GM18517 (cell line): Measurements from ENCODE around the gene CHSY1.
A peak's percentile ranks its signal among the peaks of the same experiment; 100 is the strongest.

Experiments used
- ATAC-seq: cut with Tn5 transposase; IDR thresholded peaks from one replicate; pipeline ENCODE4 v1.9.1; 2021; ENCODE audit warnings: mild to moderate bottlenecking, moderate library complexity; ENCODE audit not compliant: unreplicated experiment

Gene CHSY1

GRCh38 chr15:101267320-101268104, 15.7 kb upstream of the CHSY1 start:
- no peak for ATAC-seq

GRCh38 chr15:101266787-101267186, 14.9 kb upstream of the CHSY1 start:
- no peak for ATAC-seq

- no peak for ATAC-seq
Observed at GRCh38 chr15:101266034-101266433, 14.2 kb upstream of the CHSY1 start.

DNA sequence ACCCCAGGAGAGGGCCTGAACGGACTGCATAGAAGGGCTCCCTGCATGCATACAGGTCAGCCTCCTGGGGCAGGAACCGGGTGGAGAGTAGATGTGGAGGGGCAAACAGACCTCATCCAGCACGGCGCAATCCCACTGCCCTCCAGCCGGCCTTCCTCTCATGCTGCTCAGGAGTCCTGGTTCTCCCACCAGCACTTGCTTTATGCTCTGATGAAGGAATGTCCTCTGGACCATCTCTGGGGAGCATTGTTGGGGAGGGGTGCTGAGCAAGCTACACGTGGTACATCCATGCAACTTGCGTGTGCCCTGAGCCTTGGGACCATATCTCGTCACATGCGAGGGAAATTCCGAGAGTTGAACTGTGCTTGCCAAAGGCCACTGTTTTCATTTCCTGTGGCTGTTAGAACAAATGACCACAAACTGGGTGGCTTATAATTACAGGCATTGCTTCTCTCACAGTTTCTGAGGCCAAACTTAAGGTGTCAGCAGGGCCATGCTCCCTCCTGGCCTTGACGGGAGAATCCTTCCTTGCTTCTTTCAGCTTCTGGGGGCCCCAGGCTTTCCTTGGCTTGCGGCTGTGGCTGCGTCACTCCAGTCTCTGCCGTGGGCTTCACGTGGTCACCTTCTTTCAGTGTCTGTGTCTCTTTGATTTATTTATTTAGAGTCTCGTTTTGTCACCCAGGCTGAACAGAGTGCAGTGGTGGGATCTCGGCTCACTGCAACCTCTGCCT, 13.2 kb upstream of the CHSY1 start:
- ATAC-seq = no peak

- no peak for ATAC-seq
Observed at GRCh38 chr15:101264011-101264410, 12.2 kb upstream of the CHSY1 start.

GRCh38 chr15:101262551-101262950, 10.7 kb upstream of the CHSY1 start:
- ATAC-seq = no peak

DNA sequence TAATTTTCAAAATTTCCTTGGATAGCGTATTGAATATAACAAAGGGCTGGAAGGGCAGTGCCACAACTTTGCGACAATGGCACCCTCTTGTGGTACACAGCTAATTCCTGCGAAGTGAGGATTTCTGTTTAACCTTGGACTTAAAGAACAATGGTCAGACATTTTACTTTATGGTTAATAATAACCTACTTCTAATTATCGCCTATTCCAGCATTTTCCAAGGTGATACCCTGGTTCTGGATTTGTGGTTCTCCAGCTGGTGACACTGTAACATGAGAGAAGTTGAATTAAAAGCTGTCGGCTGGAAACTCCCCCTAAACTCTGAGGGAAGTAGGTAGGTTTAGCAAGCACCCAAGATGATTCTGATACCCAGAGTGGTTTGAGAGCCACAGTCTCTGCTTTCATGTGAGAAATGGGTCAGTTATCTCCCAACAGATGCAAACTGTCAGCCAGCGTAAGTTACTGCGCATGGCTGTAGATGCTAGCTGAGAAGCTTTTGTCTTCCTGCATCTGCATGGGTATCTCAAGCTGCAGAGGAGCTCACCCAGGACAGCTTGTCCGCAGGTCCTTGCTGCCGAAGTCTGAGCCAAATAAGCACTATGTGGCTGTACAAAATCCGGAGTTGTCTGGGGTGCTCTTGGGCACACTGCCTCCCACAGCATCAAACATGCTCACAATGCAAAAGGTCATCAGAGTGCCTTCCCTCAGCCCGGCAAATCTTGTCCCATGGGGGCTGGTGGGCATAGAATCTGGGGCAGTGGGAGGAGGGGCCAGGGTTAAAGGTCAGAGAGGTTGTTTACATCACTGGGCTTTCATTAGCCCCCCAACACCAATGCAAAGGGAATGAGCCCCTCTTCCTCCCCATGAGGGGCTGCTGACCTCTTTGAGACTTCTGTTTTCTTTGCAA, 6.6 kb upstream of the CHSY1 start:
- ATAC-seq = no peak

DNA sequence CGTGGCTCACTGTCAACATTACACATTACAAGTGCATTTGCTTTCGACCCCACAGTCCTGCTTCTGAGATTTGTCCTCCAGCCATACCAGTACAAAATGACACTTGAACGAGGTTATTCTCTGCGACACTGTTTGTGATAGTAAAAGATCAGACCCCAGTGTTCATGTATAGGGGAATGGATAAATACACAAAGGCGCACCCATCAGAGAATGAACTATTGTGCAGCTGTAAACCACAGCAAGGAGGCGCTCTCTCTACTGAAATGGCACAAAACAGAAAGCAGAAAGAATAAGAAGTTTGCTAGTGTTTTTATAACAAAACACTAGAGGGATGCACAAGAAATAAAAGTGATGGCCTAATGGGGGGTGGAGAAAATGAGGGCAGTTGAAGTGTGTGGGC, 4.9 kb upstream of the CHSY1 start:
- no peak for ATAC-seq

DNA sequence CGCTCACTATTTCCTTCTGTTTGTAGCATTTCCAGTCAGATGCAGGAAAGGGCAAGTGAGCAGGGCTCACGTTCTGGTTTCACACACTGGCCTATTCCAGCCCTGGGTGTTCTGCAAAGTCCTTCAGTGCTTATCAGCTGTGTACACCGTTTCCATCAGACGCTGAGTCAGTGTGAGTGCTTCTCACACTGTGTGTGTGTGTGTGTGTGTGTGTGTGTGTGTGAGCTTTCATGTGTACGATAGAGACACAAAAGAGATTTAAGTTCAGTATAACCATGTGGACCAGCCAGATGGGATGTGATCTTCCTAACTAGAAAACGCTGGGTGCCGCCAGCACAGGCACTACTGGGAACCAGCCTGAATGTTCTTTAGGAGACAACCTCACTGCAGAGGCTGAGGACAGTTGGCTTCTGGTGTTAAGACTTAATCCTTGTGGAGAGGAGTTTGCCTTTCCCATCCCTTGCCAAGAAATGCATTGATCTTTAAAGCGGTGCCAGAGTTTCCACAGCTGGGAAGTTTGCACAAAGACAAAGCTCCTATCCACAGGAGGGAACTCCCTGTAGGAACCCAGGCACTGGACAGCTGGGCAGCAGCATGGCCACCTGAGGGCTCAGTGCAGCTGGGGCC, 3.9 kb upstream of the CHSY1 start:
- no peak for ATAC-seq

- ATAC-seq = no peak
Observed at GRCh38 chr15:101255051-101255395, 3.2 kb upstream of the CHSY1 start.

DNA sequence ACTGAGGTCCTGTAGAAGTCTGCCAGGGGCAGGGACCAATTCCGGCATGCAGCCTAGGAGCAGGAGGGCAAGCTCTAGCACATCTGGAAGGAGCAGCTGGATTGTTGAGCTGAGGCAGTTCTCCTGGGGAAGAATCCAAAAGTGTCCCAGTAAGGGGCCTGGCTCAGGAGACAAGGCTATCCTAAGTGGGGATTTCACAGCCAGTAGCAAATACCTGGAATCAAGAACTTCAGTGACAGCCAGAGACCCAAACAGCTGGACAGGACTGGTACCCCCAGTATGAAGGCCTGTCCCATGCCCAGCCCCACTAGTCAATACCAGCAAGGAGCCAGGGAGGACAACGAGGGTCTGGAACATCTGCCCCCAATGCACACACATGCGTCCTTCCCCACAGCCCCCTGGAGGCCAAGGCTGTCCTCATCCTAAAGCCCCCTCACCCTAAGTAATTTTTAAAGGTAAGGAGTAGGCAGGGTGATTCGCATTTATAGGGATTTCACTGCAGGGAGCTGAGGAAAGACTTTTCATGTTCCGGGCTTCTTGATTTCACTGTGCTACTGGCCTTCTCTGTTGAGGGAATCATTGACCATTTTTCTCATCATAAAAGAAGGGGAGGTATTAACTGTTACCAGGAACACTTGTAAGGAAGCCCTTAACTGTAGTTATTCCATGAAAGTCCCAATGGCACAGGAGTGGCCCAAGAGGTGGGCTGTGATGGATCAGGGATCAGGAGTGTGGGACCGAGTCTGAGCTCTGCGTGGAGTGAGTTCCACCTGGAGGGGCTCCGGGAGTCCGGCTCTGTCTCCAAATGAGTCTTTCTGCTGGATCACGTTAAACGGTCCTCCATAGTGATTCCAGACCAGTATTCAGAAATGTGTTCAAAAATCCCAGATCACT, 2.6 kb upstream of the CHSY1 start:
- no peak for ATAC-seq

DNA sequence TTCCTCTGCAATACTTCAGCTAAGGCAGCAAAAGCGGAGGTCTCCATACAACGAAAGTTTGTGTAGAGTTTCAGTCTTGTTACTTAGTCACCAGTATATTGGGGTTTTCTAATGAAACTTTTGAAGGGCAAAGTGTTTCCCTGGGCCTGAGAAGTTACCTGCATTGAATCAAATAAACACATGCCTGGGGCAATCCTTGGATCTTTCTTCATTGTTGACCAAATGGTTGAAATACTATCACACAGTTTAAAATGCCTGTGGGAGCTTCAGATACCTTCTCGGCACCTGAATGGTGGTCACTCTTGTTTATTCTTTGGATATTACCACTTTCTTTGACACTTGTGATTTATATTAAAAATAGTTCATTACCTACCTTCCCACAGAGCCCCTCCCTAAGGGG, 988 bp upstream of the CHSY1 start:
- peak; percentile 1 for ATAC-seq

- ATAC-seq = peak; percentile 36
Observed at GRCh38 chr15:101250873-101251829, 697 bp downstream of the CHSY1 start.

- no peak for ATAC-seq
Observed at GRCh38 chr15:101250341-101250831, 1.5 kb downstream of the CHSY1 start.

DNA sequence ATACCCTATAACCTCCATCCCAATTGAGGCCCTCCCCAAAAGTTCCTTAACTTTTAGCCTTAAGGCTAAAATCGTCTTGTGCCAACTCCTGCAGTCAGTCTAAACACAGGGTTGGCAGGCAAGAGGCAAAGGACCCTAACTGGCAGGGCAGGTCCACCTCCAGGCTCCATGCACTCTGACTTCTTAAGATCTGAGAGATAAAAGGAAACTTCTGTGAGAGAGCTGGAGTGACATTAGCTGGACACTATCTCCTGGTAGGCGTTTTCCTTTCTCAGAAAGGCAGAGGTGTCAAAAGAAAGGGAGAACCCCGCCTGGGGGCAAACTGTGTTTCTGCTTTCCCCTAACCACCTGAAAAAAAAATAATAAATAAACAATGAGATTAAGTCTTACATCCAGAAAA, 3.6 kb downstream of the CHSY1 start:
- ATAC-seq = no peak

DNA sequence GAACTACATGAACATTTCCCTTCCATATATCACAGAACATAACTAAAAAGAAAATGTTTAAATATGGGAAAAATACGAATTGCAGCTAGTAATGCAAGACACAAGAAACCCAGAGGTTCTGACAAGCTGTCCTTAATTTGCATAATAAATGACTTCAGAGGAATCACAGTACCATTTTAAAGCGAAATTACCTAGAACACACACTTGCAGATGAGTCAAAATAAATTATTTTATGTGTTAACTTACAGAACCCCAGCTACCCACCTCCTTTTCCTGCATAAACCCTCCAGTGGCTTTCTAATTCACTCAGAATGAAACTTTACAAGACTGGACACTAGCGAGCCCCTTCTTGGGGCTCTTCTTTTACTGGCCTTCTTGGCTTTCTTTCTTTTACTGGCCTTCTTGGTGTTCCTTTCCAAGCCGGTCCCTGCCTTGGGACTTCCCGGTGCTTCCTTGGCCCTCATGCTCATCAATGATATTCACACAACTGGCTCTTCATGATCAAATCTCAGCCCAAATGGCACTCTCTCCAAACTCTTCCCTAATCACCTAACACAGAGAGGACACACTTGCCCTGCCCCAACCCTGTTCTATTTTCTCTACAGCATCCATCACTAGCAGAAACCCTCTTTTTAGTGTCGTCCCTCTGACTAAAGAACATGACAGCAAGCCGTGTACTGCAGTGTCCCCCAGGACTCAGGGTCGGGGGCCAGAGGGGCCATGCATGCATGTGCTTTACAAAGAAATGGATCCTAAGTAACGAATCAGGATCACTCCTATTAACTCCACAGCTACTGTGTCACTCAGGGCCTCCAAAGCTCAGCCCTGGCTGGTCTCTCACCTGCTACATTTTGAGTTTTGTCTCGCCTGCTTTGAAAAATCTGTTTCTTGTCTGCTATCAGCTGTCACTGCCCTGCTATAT, 4.8 kb downstream of the CHSY1 start:
- no peak for ATAC-seq

DNA sequence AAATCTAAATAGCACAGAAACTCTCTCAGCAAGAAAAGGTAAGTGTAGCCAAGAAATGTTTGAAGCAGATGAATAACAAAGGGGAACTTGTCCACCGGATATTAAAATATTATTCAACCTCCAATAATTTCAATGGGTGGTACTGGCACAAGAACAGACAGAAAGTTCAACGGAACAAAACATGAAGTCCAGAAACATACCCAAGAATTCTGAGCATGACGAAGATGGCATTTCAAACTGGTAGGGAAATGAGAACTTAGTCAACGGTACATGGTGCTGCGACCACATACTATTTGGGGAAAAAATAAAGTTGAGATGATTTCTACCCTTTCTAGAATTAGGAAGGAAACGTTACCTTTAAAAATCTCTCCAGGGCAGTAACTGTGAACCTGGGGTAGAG, 5.5 kb downstream of the CHSY1 start:
- no peak for ATAC-seq
